Prostate gland (tissue), 1 donor: ENCODE results near the gene RASGRF2.

Source experiments
- POLR2A ChIP-seq: fragments of 450-650 bp; IDR thresholded peaks from one replicate; pipeline ENCODE4 v1.6.1; 2016; ENCODE audit warnings: antibody characterized with exemption, mild to moderate bottlenecking
- POLR2AphosphoS5 ChIP-seq: sonication (generic); formaldehyde crosslinking; IDR thresholded peaks from one replicate; pipeline ENCODE4 v1.6.1; 2017; ENCODE audit warnings: antibody characterized with exemption

GRCh38 chr5:81192373-81192750 lies 232.2 kb downstream of the RASGRF2 start:
- TF ChIP-seq POLR2A (no peak), POLR2AphosphoS5 (no peak)
